ENCODE data around the gene ELFN1. TPM values are rescaled to one million over a fixed set of nuclear protein-coding genes. Genes with fewer than 3 reads are reported as not detected.
A peak's percentile ranks its signal among the peaks of the same experiment; 100 is the strongest.

The ELFN1 gene
- total and polyA plus RNA-seq, 9 of the 15 experiments (the other 6 are each of a cell fraction or from before 2014, with no cell fraction given) = 0.04 to 0.64 (median 0.18) TPM; not detected in 2

GRCh38 chr7:1661461-1661860 is 8.6 kb upstream of the ELFN1 start:
- Histone ChIP-seq H3K9ac (ENCODE audit: insufficient read depth in 1 of 2, low read depth in 2 of 2, low read length in 2 of 2) (no peak overlapping the region), H3K36me3 (ENCODE audit: control insufficient read depth, insufficient read depth, low read length) (no peaks in the 10 kb centered on the region), H2AFZ (ENCODE audit: low read depth, low read length) (no peak overlapping the region), H3K4me3 (no peak overlapping the region), H3K9me3 (replicated peaks; ENCODE audit: control insufficient read depth, insufficient read depth, low read depth, low read length) (peaks cover 3% of the 10 kb centered on the region; the same call in 1 of the 2 replicates), H3K79me2 (ENCODE audit: control insufficient read depth, insufficient read depth, low read length) (no peaks in the 10 kb centered on the region), H3K4me2 (ENCODE audit: insufficient read depth, low read length) (no peak overlapping the region), H3K4me1 (replicated peaks in 1 of 2; ENCODE audit: control insufficient read depth in 2 of 2, insufficient read depth in 2 of 2, low read length in 2 of 2) (peaks cover 0 to 25% of the 10 kb centered on the region in 2 experiments; a peak in 2 of 5 replicates), H3K9me1 (ENCODE audit: control insufficient read depth, insufficient read depth, low read length) (no peaks in the 10 kb centered on the region), H3K27ac (ENCODE audit: extremely low read depth, low read depth, low read length) (no peak overlapping the region), H3K27me3 (ENCODE audit: control insufficient read depth in 2 of 2, insufficient read depth in 2 of 2, low read length in 2 of 2) (peaks cover 16 to 55% of the 10 kb centered on the region in 2 experiments), H4K20me1 (replicated peaks; ENCODE audit: control insufficient read depth, insufficient read depth, low read length) (no peaks in the 10 kb centered on the region; the same call in 1 of the 2 replicates)
- 12% methylated on average over 3 of the region's 3 CpGs for WGBS (ENCODE audit: insufficient coverage, low coverage, missing lambda C conversion rate)
- DNase-seq (ENCODE audit: extremely low read depth in 1 of 4, low spot score in 3 of 4) (no peak), ATAC-seq (no peak), FAIRE-seq (no peak)
- intact Hi-C loops (cut with micrococcal nuclease) = loop anchor here (5.0 to 10.0 kb wide), 2 partner anchors 96 to 683 kb away; no protein-coding TSS in a partner anchor
- ChIA-PET POLR2A (interaction anchor here (0.9 to 1.4 kb wide), 2 partner anchors 13 to 23 kb away, joined by 3 to 4 read pairs; no protein-coding TSS in a partner anchor), CTCF (ENCODE audit: low intra/inter-chr PET ratio) (no interaction called here)
- in situ Hi-C loops (cut with MboI) = no loop called here
- no TSS peak for BruUV-seq (replicated peaks)
- TF ChIP-seq KDM1A (IDR thresholded peaks at IDR 0.05) (0 out of 4 replicates have a peak, but pooled peaks of 1 of the 2 experiments have one; percentile 23), MAFK (IDR thresholded peaks at IDR 0.05; ENCODE audit: low read length) (no peak), ZNF561 (CRISPR knock-in tag; conservative IDR thresholded peaks at IDR 0.05) (no peak), PHF8 (IDR thresholded peaks at IDR 0.05; ENCODE audit: borderline replicate concordance, low read length) (no peak), JUN (IDR thresholded peaks at IDR 0.05; ENCODE audit: borderline replicate concordance, low read depth, low read length) (no peak), JUN (CRISPR knock-in tag; IDR thresholded peaks at IDR 0.05; ENCODE audit: borderline replicate concordance) (no peak), PBX2 (CRISPR knock-in tag; IDR thresholded peaks at IDR 0.05; ENCODE audit: low read depth) (no peak), PBX2 (tag; conservative IDR thresholded peaks at IDR 0.05; ENCODE audit: low read depth) (0 out of 2 replicates have a peak, but pooled peaks have one; percentile 24), ZNF324 (CRISPR knock-in tag; IDR thresholded peaks at IDR 0.05) (no peak), ZNF699 (CRISPR knock-in tag; IDR thresholded peaks at IDR 0.05; ENCODE audit: insufficient replicate concordance) (no peak), CBFA2T2 (conservative IDR thresholded peaks at IDR 0.05) (no peak), ZBTB8A (IDR thresholded peaks at IDR 0.05; ENCODE audit: partially characterized antibody) (no peak), PHTF2 (CRISPR knock-in tag; IDR thresholded peaks at IDR 0.05) (no peak), ELK3 (CRISPR knock-in tag; IDR thresholded peaks at IDR 0.05) (no peak)
